HepG2 (cell line): Measurements from ENCODE around the gene CS. TPM values are rescaled to one million over a fixed set of nuclear protein-coding genes. Genes with fewer than 3 reads are reported as not detected.

Source experiments
- ATF1 ChIP-seq: IDR thresholded peaks from 2 replicates; pipeline ENCODE4 v1.6.1; 2016; ENCODE audit warnings: mild to moderate bottlenecking, control low read depth
- ATF7-NPFF ChIP-seq: sonication (generic); formaldehyde crosslinking; IDR thresholded peaks from 2 replicates; pipeline ENCODE4 v1.8.1; 2023; ENCODE audit warnings: mild to moderate bottlenecking, low read depth, missing genetic modification reagents, moderate library complexity
- CCDC6 ChIP-seq: sonication (generic); formaldehyde crosslinking; IDR thresholded peaks from 2 replicates; pipeline ENCODE4 v1.8.1; 2022; ENCODE audit warnings: mild to moderate bottlenecking, missing genetic modification reagents, moderate library complexity
- GZF1 ChIP-seq: sonication (generic); formaldehyde crosslinking; IDR thresholded peaks from 2 replicates; pipeline ENCODE4 v1.5.1; 2020; ENCODE audit warnings: mild to moderate bottlenecking, missing genetic modification reagents
- KAT8 ChIP-seq: IDR thresholded peaks from 2 replicates; pipeline ENCODE4 v1.6.1; 2016; ENCODE audit warnings: missing genetic modification reagents, missing compliant biosample characterization
- KDM3A ChIP-seq: IDR thresholded peaks from 2 replicates; pipeline ENCODE4 v1.6.1; 2018; ENCODE audit warnings: low read depth, missing compliant biosample characterization
- KLF6 ChIP-seq: IDR thresholded peaks from 2 replicates; pipeline ENCODE4 v1.8.0; 2016; ENCODE audit warnings: missing biosample characterization, missing genetic modification reagents
- KMT2B ChIP-seq: IDR thresholded peaks from 2 replicates; pipeline ENCODE4 v1.6.1; 2016; ENCODE audit warnings: missing genetic modification reagents, missing compliant biosample characterization
- MBNL3 ChIP-seq: fragments of 250-450 bp; sonication (Bioruptor Pico); conservative IDR thresholded peaks from 2 replicates; pipeline ENCODE4 v1.8.0; 2022; ENCODE audit warnings: mild to moderate bottlenecking, inconsistent platforms
- MED1 ChIP-seq: sonication (generic); formaldehyde crosslinking; IDR thresholded peaks from 2 replicates; pipeline ENCODE4 v1.4.0; 2020; ENCODE audit warnings: missing genetic modification reagents
- MIXL1 ChIP-seq: IDR thresholded peaks from 2 replicates; pipeline ENCODE4 v1.6.1; 2016
- RBAK ChIP-seq: sonication (generic); formaldehyde crosslinking; IDR thresholded peaks from 2 replicates; pipeline ENCODE4 v1.5.1; 2020; ENCODE audit warnings: mild to moderate bottlenecking, missing genetic modification reagents
- RCOR2 ChIP-seq: IDR thresholded peaks from 2 replicates; pipeline ENCODE4 v1.6.1; 2016; ENCODE audit warnings: missing biosample characterization, missing genetic modification reagents
- RNF2 ChIP-seq: fragments of 450-650 bp; conservative IDR thresholded peaks from 2 replicates; pipeline ENCODE4 v1.6.1; 2016; ENCODE audit warnings: low read depth
- SIN3A ChIP-seq: IDR thresholded peaks from 2 replicates; pipeline ENCODE4 v1.6.1; 2011; ENCODE audit warnings: low read depth, mild to moderate bottlenecking, control low read depth, low read length, borderline replicate concordance
- SMC3 ChIP-seq: IDR thresholded peaks from 2 replicates; pipeline ENCODE4 v1.6.1; 2011; ENCODE audit warnings: low read length, improper control_type of control experiment
- SRF ChIP-seq: IDR thresholded peaks from 2 replicates; pipeline ENCODE4 v1.6.1; 2011; ENCODE audit warnings: mild to moderate bottlenecking, low read depth, low read length, moderate library complexity
- ZFP37 ChIP-seq: sonication (generic); formaldehyde crosslinking; IDR thresholded peaks from 2 replicates; pipeline ENCODE4 v1.4.0; 2020; ENCODE audit warnings: missing genetic modification reagents, borderline replicate concordance
- ZNF234 ChIP-seq: sonication (generic); formaldehyde crosslinking; conservative IDR thresholded peaks from 2 replicates; pipeline ENCODE4 v1.5.1; 2020; ENCODE audit warnings: mild to moderate bottlenecking, missing genetic modification reagents
- ZNF263 ChIP-seq: sonication (generic); formaldehyde crosslinking; IDR thresholded peaks from 2 replicates; pipeline ENCODE4 v1.4.0; 2020; ENCODE audit warnings: missing genetic modification reagents
- ZNF546 ChIP-seq: sonication (generic); formaldehyde crosslinking; conservative IDR thresholded peaks from 2 replicates; pipeline ENCODE4 v1.8.1; 2023; ENCODE audit warnings: mild to moderate bottlenecking, missing genetic modification reagents
- ZNF777 ChIP-seq: sonication (generic); formaldehyde crosslinking; IDR thresholded peaks from 2 replicates; pipeline ENCODE4 v1.4.0; 2020; ENCODE audit warnings: missing genetic modification reagents
- ZSCAN29 ChIP-seq: sonication (generic); formaldehyde crosslinking; conservative IDR thresholded peaks from 2 replicates; pipeline ENCODE4 v1.4.0; 2020; ENCODE audit warnings: mild to moderate bottlenecking, missing genetic modification reagents
- polyA plus RNA-seq, 8 experiments: library from polyadenylated mRNA; depleted of rRNA in 3 of 8; stranded (reverse) in 7 of 8; unstranded in 1 of 8; fragments of >200 nt; fragmentation: Illumina TruSeq in 4 of 8; extraction: Trizol in 4 of 8; gene quantifications; 2 replicates each; pipeline versions ENCODE4 v1.2.1 to v1.2.3, GENCODE V29; 2011 to 2016; ENCODE audit warnings: low read depth in 4 of 8, missing spikeins in 1 of 8, mixed read lengths in 1 of 8; ENCODE audit not compliant: insufficient read depth in 1 of 8
- total RNA-seq, 5 experiments: library from RNA; depleted of rRNA; stranded (reverse); fragments of >200 nt; fragmentation: Illumina TruSeq; extraction: Trizol; gene quantifications; 2 replicates each; pipeline ENCODE4 v1.2.3, GENCODE V29; 2016; ENCODE audit warnings: low read depth in 1 of 5
- TF ChIP-seq, protein P1 (sequence below), 2 experiments: fragments of 450-650 bp in 1 of 2; sonication (generic) in 1 of 2; formaldehyde crosslinking in 1 of 2; IDR thresholded peaks; 2 replicates each; pipeline versions ENCODE4 v1.6.1 to v1.8.0; 2016 to 2022; ENCODE audit warnings: antibody characterized with exemption in 1 of 2, mild to moderate bottlenecking in 1 of 2, missing genetic modification reagents in 1 of 2

The CS gene
- total and polyA plus RNA-seq, 2 of the 13 experiments (the other 11 are each of a cell fraction or from before 2014, with no cell fraction given): 173 to 175 TPM

- TF ChIP-seq ZNF263: 0 out of 2 replicates have a peak, but pooled peaks have one; percentile 13
- peak; percentile 43; the same call in 1 of the 2 replicates for TF ChIP-seq MIXL1 (CRISPR knock-in tag)
- peak; percentile 68; the same call in 1 of the 2 replicates for TF ChIP-seq ATF7-NPFF (CRISPR knock-in tag)
- 0 out of 2 replicates have a peak, but pooled peaks have one; percentile 59 for TF ChIP-seq RBAK
- peak; percentile 87 for TF ChIP-seq CCDC6 (CRISPR knock-in tag)
- peak; percentile 78 for TF ChIP-seq KMT2B (CRISPR knock-in tag)
- peak; percentile 71; the same call in 1 of the 2 replicates for TF ChIP-seq ZNF234 (CRISPR knock-in tag)
- TF ChIP-seq RNF2: 0 out of 2 replicates have a peak, but pooled peaks have one; percentile 66
- TF ChIP-seq ATF1 (CRISPR knock-in tag): peak; percentile 78; the same call in 1 of the 2 replicates
- peak; percentile 61; the same call in 1 of the 2 replicates for TF ChIP-seq KDM3A (CRISPR knock-in tag)
- TF ChIP-seq KLF6 (CRISPR knock-in tag): 0 out of 2 replicates have a peak, but pooled peaks have one; percentile 31
- TF ChIP-seq ZFP37 (CRISPR knock-in tag): no peak
- peak; percentile 77; the same call in 1 of the 2 replicates for TF ChIP-seq SIN3A
- TF ChIP-seq ZSCAN29 (CRISPR knock-in tag): no peak; the same call in 1 of the 2 replicates
- peak; percentile 36; the same call in 1 of the 2 replicates for TF ChIP-seq RCOR2 (CRISPR knock-in tag)
- TF ChIP-seq GZF1 (CRISPR knock-in tag): no peak
- no peak for TF ChIP-seq ZNF777 (CRISPR knock-in tag)
- peak; percentile 57; the same call in 1 of the 2 replicates for TF ChIP-seq MED1 (CRISPR knock-in tag)
- TF ChIP-seq SRF: no peak
- TF ChIP-seq, protein P1, sequence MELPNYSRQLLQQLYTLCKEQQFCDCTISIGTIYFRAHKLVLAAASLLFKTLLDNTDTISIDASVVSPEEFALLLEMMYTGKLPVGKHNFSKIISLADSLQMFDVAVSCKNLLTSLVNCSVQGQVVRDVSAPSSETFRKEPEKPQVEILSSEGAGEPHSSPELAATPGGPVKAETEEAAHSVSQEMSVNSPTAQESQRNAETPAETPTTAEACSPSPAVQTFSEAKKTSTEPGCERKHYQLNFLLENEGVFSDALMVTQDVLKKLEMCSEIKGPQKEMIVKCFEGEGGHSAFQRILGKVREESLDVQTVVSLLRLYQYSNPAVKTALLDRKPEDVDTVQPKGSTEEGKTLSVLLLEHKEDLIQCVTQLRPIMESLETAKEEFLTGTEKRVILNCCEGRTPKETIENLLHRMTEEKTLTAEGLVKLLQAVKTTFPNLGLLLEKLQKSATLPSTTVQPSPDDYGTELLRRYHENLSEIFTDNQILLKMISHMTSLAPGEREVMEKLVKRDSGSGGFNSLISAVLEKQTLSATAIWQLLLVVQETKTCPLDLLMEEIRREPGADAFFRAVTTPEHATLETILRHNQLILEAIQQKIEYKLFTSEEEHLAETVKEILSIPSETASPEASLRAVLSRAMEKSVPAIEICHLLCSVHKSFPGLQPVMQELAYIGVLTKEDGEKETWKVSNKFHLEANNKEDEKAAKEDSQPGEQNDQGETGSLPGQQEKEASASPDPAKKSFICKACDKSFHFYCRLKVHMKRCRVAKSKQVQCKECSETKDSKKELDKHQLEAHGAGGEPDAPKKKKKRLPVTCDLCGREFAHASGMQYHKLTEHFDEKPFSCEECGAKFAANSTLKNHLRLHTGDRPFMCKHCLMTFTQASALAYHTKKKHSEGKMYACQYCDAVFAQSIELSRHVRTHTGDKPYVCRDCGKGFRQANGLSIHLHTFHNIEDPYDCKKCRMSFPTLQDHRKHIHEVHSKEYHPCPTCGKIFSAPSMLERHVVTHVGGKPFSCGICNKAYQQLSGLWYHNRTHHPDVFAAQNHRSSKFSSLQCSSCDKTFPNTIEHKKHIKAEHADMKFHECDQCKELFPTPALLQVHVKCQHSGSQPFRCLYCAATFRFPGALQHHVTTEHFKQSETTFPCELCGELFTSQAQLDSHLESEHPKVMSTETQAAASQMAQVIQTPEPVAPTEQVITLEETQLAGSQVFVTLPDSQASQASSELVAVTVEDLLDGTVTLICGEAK (IDR thresholded peaks at IDR 0.05): 0 out of 2 replicates have a peak, but pooled peaks have one; percentile 23
- TF ChIP-seq, protein P1 (CRISPR knock-in tag; IDR thresholded peaks at IDR 0.05): no peak
- TF ChIP-seq SMC3: peak; percentile 46
- no peak for TF ChIP-seq MBNL3 (CRISPR knock-in tag)
- TF ChIP-seq KAT8 (CRISPR knock-in tag): peak; percentile 88
- TF ChIP-seq ZNF546 (CRISPR knock-in tag): 0 out of 2 replicates have a peak, but pooled peaks have one; percentile 54
These were observed 75.9 kb downstream of the CS start, which contains the start of gene NABP2 (continued) for GRCh38 chr12:56224102-56224701.
